Endothelial cell of umbilical vein (primary cell): Measurements from ENCODE around the gene AKR7A2. TPM values are rescaled to one million over a fixed set of nuclear protein-coding genes. Genes with fewer than 3 reads are reported as not detected.
"Not testable (repeated sequence)": the region's sequence is repeated elsewhere in the genome, so short reads cannot be mapped to it uniquely, and the experiment has no call there.

Experiments used
- BruUV-seq: library from RNA; stranded (reverse); fragments of 400-500 nt; replicated peaks from 2 replicates; lab custom pipeline; 2021; lab: Mats Ljungman, UMichigan
- CTCF ChIA-PET: fragments of 300-600, 350-600 bp; sonication (Branson Sonifier 250); formaldehyde crosslinking; loops from one replicate; lab custom pipeline; 2021; ENCODE audit warnings: antibody characterized with exemption, inconsistent platforms; lab: Charles Lee
- POLR2A ChIA-PET: fragments of 300-600, 350-600 bp; sonication (Branson Sonifier 250); formaldehyde crosslinking; loops from one replicate; lab custom pipeline; 2021; ENCODE audit warnings: antibody characterized with exemption, inconsistent platforms; lab: Charles Lee
- DNase-seq: peaks from one replicate; pipeline ENCODE4 v3.0.0-alpha.2; 2011; ENCODE audit warnings: low read depth, low spot score
- FAIRE-seq: peaks from 2 replicates; lab custom pipeline; 2011; peaks lifted over from hg19 to GRCh38; lab: Jason Lieb, UNC
- H2AFZ ChIP-seq: 2 replicates; pipeline ENCODE4 v1.6.0; 2012; ENCODE audit warnings: low read depth, low read length, control low read depth, inconsistent platforms
- H3K27ac ChIP-seq: 2 replicates; pipeline ENCODE4 v1.5.1; 2011; ENCODE audit warnings: low read depth, mild to moderate bottlenecking, control low read depth, low read length, moderate library complexity; ENCODE audit not compliant: insufficient read depth
- H3K27me3 ChIP-seq, 2 experiments: 2 replicates each; pipeline versions ENCODE4 v1.6.0 to v1.6.1; 2011; ENCODE audit warnings: low read length in 2 of 2, mixed read lengths in 1 of 2; ENCODE audit not compliant: control insufficient read depth in 2 of 2, insufficient read depth in 2 of 2
- H3K36me3 ChIP-seq, 2 experiments: 2 replicates in 1 of 2; 3 replicates in 1 of 2; pipeline ENCODE4 v1.5.1; 2011; ENCODE audit warnings: low read length in 2 of 2, mild to moderate bottlenecking in 1 of 2, moderate library complexity in 1 of 2; ENCODE audit not compliant: control insufficient read depth in 2 of 2, insufficient read depth in 2 of 2; ENCODE audit errors: extremely low read depth in 1 of 2
- H3K4me1 ChIP-seq: 3 replicates; pipeline ENCODE4 v1.5.1; 2011; ENCODE audit warnings: mild to moderate bottlenecking, low read length; ENCODE audit not compliant: control insufficient read depth, insufficient read depth; ENCODE audit errors: extremely low read depth
- H3K4me2 ChIP-seq: 2 replicates; pipeline ENCODE4 v1.6.1; 2011; ENCODE audit warnings: low read length, control low read depth, mixed read lengths; ENCODE audit not compliant: insufficient read depth
- H3K4me3 ChIP-seq, 3 experiments: fragments of 200-600 bp in 1 of 3; sonication (generic), shearing (Covaris generic) in 1 of 3; replicated peaks in 1 of 3; 2 replicates each; pipeline ENCODE4 v1.5.1; 2011 to 2016; ENCODE audit warnings: control low read depth in 3 of 3, low read length in 3 of 3, mild to moderate bottlenecking in 2 of 3, inconsistent platforms in 1 of 3, low read depth in 1 of 3, moderate library complexity in 1 of 3; ENCODE audit not compliant: insufficient read depth in 1 of 3
- H3K79me2 ChIP-seq: 2 replicates; pipeline ENCODE4 v1.6.0; 2012; ENCODE audit warnings: low read length, inconsistent platforms; ENCODE audit not compliant: control insufficient read depth, insufficient read depth
- H3K9ac ChIP-seq: replicated peaks from 2 replicates; pipeline ENCODE3; 2011; ENCODE audit warnings: low read length, control low read depth; ENCODE audit not compliant: insufficient read depth; ENCODE audit errors: extremely low read depth
- H3K9me1 ChIP-seq: replicated peaks from 3 replicates; pipeline ENCODE4 v1.6.0; 2011; ENCODE audit warnings: mild to moderate bottlenecking, low read length; ENCODE audit not compliant: control insufficient read depth, insufficient read depth; ENCODE audit errors: extremely low read depth
- H3K9me3 ChIP-seq: replicated peaks from 2 replicates; pipeline ENCODE4 v1.5.1; 2012; ENCODE audit warnings: low read length, inconsistent platforms; ENCODE audit not compliant: control insufficient read depth, insufficient read depth
- H4K20me1 ChIP-seq: replicated peaks from 2 replicates; pipeline ENCODE3; 2011; ENCODE audit warnings: mild to moderate bottlenecking, low read length; ENCODE audit not compliant: control insufficient read depth, insufficient read depth; ENCODE audit errors: extremely low read depth
- EZH2 ChIP-seq: IDR thresholded peaks from 2 replicates; pipeline ENCODE4 v1.6.1; 2012; ENCODE audit warnings: borderline replicate concordance, low read depth, mild to moderate bottlenecking, moderate library complexity, low read length, inconsistent platforms; ENCODE audit not compliant: severe bottlenecking
- FOS ChIP-seq: IDR thresholded peaks from 2 replicates; pipeline ENCODE4 v1.6.1; 2011; ENCODE audit warnings: mild to moderate bottlenecking, low read length, moderate library complexity, borderline replicate concordance; ENCODE audit not compliant: insufficient read depth
- GATA2 ChIP-seq: IDR thresholded peaks from 2 replicates; pipeline ENCODE4 v1.7.0; 2011; ENCODE audit warnings: low read depth, mild to moderate bottlenecking, moderate library complexity, mixed read lengths, low read length; ENCODE audit not compliant: insufficient read length, insufficient read depth
- JUN ChIP-seq: IDR thresholded peaks from 2 replicates; pipeline ENCODE4 v1.6.1; 2011; ENCODE audit warnings: borderline replicate concordance, low read depth; ENCODE audit not compliant: insufficient read length, insufficient read depth
- MYC ChIP-seq: IDR thresholded peaks from one replicate; pipeline ENCODE4 v1.6.1; 2011; ENCODE audit warnings: mild to moderate bottlenecking, low read depth, low read length
- POLR2A ChIP-seq: IDR thresholded peaks from 2 replicates; pipeline ENCODE4 v1.6.1; 2012; ENCODE audit warnings: low read depth, mild to moderate bottlenecking, control low read depth, low read length
- dilution Hi-C: fragments of 300-500 bp; cut with MboI; formaldehyde crosslinking; loops from one replicate; pipeline ENCODE4 v1.15.0; 2019; ENCODE audit warnings: low sequenced_read_pairs; ENCODE audit not compliant: extremely low pct_ligation_motif_present
- intact Hi-C: fragments of 100-400 bp; cut with micrococcal nuclease; formaldehyde crosslinking; loops from one replicate; pipeline ENCODE4 v1.10.0; 2022
- polyA plus RNA-seq, 4 experiments: library from polyadenylated mRNA; depleted of rRNA in 3 of 4; stranded (reverse) in 3 of 4; unstranded in 1 of 4; fragments of >200 nt; gene quantifications; 2 replicates each; pipeline versions ENCODE4 v1.2.1 to v1.2.3, GENCODE V29; 2011 to 2012; ENCODE audit warnings: missing spikeins in 1 of 4
- total RNA-seq: library from RNA; stranded (reverse); gene quantifications from 2 replicates; pipeline ENCODE4 v1.2.3, GENCODE V29; 2021
- TF ChIP-seq, protein P1 (sequence below): IDR thresholded peaks from 2 replicates; pipeline ENCODE4 v1.6.1; 2011; ENCODE audit not compliant: insufficient read depth, insufficient read length
- TF ChIP-seq, protein P2 (sequence below), 2 donors: IDR thresholded peaks; 1 replicate in 1 of 2; 2 replicates in 1 of 2; pipeline ENCODE4 v1.5.1; 2011; ENCODE audit warnings: low read length in 2 of 2, mild to moderate bottlenecking in 2 of 2, moderate library complexity in 2 of 2, control low read depth in 1 of 2, inconsistent platforms in 1 of 2, low read depth in 1 of 2; ENCODE audit not compliant: insufficient read depth in 1 of 2; ENCODE audit errors: extremely low read depth in 1 of 2

The AKR7A2 gene
- total and polyA plus RNA-seq, 2 donors (not counting 3 experiments of a cell fraction or from before 2014, with no cell fraction given): 48.0 to 70.7 TPM

DNA sequence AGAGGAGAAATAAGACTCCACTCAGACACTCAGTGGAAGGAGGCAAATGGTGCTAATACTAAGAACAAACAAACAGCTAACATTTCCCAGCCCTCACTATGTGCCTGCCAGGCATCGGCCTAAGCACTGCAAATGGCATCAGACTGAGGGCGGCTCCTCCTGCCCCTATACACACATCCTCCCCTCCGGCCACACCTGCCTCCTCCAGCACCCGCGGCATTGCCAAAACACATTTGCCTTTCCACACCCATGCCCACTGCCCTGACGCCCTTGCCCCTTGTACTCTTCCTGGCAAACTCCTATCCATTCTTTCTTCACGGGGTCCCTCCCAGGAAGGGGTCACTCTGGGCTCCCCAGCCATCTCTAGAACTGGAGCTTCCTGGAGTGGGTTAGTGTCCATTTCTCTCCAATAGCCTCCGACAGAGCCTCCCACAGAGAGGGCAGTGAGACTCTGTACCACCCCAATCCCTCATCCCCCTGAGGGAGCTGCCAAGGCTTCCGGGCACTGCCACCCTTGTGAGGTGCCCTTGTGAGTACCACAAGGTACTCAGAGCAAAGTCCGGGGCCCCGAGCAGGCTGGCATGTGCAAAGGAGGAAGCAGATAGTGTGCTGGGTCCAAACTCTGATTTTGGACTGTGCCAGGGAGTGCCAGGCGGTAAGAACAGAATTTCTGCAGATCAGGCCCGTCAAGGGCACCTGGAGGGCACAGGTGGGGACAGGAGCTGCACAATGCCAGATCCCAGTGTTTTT, 24.3 kb downstream of the AKR7A2 start:
- H4K20me1 ChIP-seq: no peaks in the 10 kb centered on the region
- no peaks in the 10 kb centered on the region for H3K79me2 ChIP-seq
- CTCF ChIA-PET: no interaction called here
- H2AFZ ChIP-seq: no peak overlapping the region
- H3K27me3 ChIP-seq: no peaks in the 10 kb centered on the region
- no peak overlapping the region for H3K4me2 ChIP-seq
- no peak overlapping the region for H3K27ac ChIP-seq
- POLR2A ChIA-PET: no interaction called here
- no peak overlapping the region for H3K4me3 ChIP-seq
- intact Hi-C loops (no loop called here), dilution Hi-C loops (no loop called here)
- FAIRE-seq (no peak), DNase-seq (no peak)
- H3K9ac ChIP-seq: no peak overlapping the region
- no peaks in the 10 kb centered on the region for H3K9me3 ChIP-seq
- H3K36me3 ChIP-seq: no peaks in the 10 kb centered on the region
- no TSS peak for BruUV-seq
- H3K9me1 ChIP-seq: no peaks in the 10 kb centered on the region
- TF ChIP-seq, protein P1, sequence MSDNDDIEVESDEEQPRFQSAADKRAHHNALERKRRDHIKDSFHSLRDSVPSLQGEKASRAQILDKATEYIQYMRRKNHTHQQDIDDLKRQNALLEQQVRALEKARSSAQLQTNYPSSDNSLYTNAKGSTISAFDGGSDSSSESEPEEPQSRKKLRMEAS: no peak
- TF ChIP-seq FOS: no peak
- TF ChIP-seq POLR2A: no peak
- no peak for TF ChIP-seq GATA2
- TF ChIP-seq, protein P2, sequence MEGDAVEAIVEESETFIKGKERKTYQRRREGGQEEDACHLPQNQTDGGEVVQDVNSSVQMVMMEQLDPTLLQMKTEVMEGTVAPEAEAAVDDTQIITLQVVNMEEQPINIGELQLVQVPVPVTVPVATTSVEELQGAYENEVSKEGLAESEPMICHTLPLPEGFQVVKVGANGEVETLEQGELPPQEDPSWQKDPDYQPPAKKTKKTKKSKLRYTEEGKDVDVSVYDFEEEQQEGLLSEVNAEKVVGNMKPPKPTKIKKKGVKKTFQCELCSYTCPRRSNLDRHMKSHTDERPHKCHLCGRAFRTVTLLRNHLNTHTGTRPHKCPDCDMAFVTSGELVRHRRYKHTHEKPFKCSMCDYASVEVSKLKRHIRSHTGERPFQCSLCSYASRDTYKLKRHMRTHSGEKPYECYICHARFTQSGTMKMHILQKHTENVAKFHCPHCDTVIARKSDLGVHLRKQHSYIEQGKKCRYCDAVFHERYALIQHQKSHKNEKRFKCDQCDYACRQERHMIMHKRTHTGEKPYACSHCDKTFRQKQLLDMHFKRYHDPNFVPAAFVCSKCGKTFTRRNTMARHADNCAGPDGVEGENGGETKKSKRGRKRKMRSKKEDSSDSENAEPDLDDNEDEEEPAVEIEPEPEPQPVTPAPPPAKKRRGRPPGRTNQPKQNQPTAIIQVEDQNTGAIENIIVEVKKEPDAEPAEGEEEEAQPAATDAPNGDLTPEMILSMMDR (IDR thresholded peaks at IDR 0.05; ENCODE audit: extremely low read depth in 1 of 2, insufficient read depth in 1 of 2, low read depth in 1 of 2, low read length in 2 of 2): no peak
- TF ChIP-seq EZH2: no peak
- no peak for TF ChIP-seq JUN
- no peak for TF ChIP-seq MYC
- H3K4me1 ChIP-seq: peaks cover 5% of the 10 kb centered on the region

DNA sequence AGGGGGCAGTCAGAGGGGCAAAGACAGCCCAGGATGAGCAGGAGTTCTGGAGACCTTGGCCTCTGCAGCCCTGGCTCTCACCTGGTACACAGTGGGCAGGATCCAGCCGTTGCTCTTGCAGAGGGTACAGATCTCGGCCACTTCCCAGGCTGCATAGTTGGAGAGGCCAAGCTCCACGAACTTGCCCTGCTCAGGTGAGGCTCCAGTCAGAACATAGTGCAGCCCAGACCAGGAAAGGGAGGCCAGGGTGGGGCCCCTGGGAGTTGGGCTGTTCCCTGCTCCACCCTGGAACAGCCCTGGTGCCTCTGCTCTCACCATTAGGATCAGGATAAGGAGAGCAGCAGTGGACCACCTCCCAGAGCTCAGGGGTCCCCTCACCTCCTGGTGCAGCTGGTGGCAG, 26.1 kb downstream of the AKR7A2 start:
- H3K4me2 ChIP-seq, intact Hi-C loops, H3K27me3 ChIP-seq, H3K4me3 ChIP-seq, H4K20me1 ChIP-seq, H3K4me1 ChIP-seq, BruUV-seq, CTCF ChIA-PET, H3K79me2 ChIP-seq, POLR2A ChIA-PET, H3K9me3 ChIP-seq, dilution Hi-C loops, H3K9me1 ChIP-seq, FAIRE-seq, H3K27ac ChIP-seq, H3K36me3 ChIP-seq, H2AFZ ChIP-seq, H3K9ac ChIP-seq, DNase-seq: not testable (repeated sequence)

DNA sequence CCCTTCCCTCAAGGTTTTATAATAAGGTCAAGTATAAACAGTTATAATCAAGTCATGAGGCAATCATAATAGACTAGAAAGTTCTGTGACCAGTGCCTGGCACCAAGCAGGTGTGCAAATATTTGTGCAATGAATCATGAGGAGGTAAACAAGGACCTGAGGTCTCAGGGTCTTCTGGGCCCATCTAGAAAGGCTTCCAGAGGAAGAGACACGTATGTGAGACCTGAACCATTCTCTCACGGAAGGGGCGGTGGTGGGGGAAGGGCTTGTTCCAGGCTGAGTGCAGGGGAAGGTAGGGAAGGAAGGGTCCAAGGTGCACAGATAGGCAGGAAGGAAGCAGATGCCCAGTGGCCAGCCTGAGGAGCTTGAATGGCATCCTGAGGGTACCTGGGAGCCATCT, 26.6 kb downstream of the AKR7A2 start:
- FAIRE-seq, DNase-seq, H3K4me3 ChIP-seq, H2AFZ ChIP-seq, H3K9ac ChIP-seq, BruUV-seq, H4K20me1 ChIP-seq, POLR2A ChIA-PET, H3K4me1 ChIP-seq, H3K9me1 ChIP-seq, H3K27ac ChIP-seq, intact Hi-C loops, H3K9me3 ChIP-seq, dilution Hi-C loops, H3K4me2 ChIP-seq, H3K36me3 ChIP-seq, H3K79me2 ChIP-seq, H3K27me3 ChIP-seq, CTCF ChIA-PET: not testable (repeated sequence)
